NT2/D1 (cell line): Measurements from ENCODE around the gene FRMD5.
A peak's percentile ranks its signal among the peaks of the same experiment; 100 is the strongest.

ENCODE experiments used
- DNase-seq: peaks from one replicate; pipeline ENCODE4 v3.0.0-alpha.2; 2011; ENCODE audit warnings: low read depth, low spot score
- H3K27me3 ChIP-seq: 2 replicates; pipeline ENCODE4 v1.6.0; 2011; ENCODE audit warnings: mild to moderate bottlenecking; ENCODE audit not compliant: insufficient read length, insufficient read depth
- H3K36me3 ChIP-seq: 2 replicates; pipeline ENCODE4 v1.6.1; 2011; ENCODE audit warnings: mild to moderate bottlenecking, low read length, mixed read lengths; ENCODE audit not compliant: insufficient read depth, insufficient read length
- H3K4me1 ChIP-seq: 2 replicates; pipeline ENCODE4 v1.5.1; 2011; ENCODE audit not compliant: insufficient read depth, insufficient read length
- H3K4me3 ChIP-seq: 2 replicates; pipeline ENCODE4 v1.5.1; 2011; ENCODE audit warnings: low read depth; ENCODE audit not compliant: insufficient read length
- H3K9ac ChIP-seq: 2 replicates; pipeline ENCODE4 v1.6.0; 2011; ENCODE audit warnings: low read depth; ENCODE audit not compliant: insufficient read length
- H3K9me3 ChIP-seq: 2 replicates; pipeline ENCODE4 v1.5.1; 2011; ENCODE audit warnings: mild to moderate bottlenecking, low read length; ENCODE audit not compliant: insufficient read depth
- SUZ12 ChIP-seq: IDR thresholded peaks from 2 replicates; pipeline ENCODE4 v1.6.1; 2011; ENCODE audit not compliant: insufficient read length, insufficient read depth; ENCODE audit errors: extremely low read depth
- YY1 ChIP-seq: IDR thresholded peaks from 2 replicates; pipeline ENCODE4 v1.6.1; 2011; ENCODE audit not compliant: insufficient read length, insufficient read depth
- ZNF274 ChIP-seq: IDR thresholded peaks from 2 replicates; pipeline ENCODE4 v1.6.1; 2011; ENCODE audit warnings: mild to moderate bottlenecking, low read depth, low read length

Gene FRMD5

DNA sequence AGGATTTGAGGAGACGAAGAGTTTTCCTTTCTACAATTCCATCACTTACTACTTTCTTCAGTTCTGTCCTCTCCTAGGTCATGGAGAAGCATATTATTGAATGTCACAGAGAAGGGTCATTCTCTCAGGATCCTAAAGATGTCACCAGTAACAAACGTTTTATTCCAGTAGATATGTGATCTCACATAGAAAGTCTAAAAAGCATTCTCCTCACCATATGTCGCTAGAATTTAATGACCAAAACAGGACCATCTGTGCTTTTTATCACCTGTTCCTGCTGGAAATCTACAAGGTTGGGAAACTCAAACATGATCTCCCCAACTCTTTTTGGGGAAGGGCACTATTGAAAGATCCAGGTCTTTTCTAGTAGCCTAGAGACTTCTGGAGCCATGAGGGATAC is 24.0 kb upstream of the FRMD5 start:
- Histone ChIP-seq H3K9me3 (no peaks in the 10 kb centered on the region), H3K9ac (no peak overlapping the region), H3K36me3 (no peaks in the 10 kb centered on the region), H3K4me3 (no peak overlapping the region), H3K27me3 (no peaks in the 10 kb centered on the region), H3K4me1 (peaks cover 3% of the 10 kb centered on the region)
- no peak for TF ChIP-seq ZNF274
- no peak for TF ChIP-seq YY1
- TF ChIP-seq SUZ12, result no peak
- no peak for DNase-seq

DNA sequence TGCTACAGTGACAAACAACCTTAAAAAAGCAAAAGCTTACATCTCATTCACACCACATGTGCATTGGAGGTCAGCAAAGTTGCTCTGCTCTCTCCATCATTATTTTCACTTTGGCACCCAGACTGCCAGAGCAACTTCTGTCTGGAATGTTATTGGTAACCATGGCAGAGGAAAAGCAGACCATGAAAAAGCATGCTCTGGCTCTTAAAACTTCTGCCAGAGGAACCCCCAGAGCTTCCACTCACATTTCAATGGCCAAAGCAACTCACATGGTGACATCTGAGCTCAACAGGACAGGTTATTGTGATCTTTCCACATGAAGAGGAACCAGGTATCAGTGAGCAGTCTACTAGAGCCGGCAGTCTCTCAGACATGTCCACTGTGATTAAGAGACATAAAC is 21.9 kb upstream of the FRMD5 start:
- H3K27me3 ChIP-seq, result no peaks in the 10 kb centered on the region
- H3K36me3 ChIP-seq, result no peaks in the 10 kb centered on the region
- peaks cover 3% of the 10 kb centered on the region for H3K4me1 ChIP-seq
- no peak overlapping the region for H3K4me3 ChIP-seq
- H3K9ac ChIP-seq, result no peak overlapping the region
- TF ChIP-seq SUZ12, result no peak
- no peak for TF ChIP-seq ZNF274
- TF ChIP-seq YY1, result no peak
- DNase-seq, result no peak
- H3K9me3 ChIP-seq, result no peaks in the 10 kb centered on the region

DNA sequence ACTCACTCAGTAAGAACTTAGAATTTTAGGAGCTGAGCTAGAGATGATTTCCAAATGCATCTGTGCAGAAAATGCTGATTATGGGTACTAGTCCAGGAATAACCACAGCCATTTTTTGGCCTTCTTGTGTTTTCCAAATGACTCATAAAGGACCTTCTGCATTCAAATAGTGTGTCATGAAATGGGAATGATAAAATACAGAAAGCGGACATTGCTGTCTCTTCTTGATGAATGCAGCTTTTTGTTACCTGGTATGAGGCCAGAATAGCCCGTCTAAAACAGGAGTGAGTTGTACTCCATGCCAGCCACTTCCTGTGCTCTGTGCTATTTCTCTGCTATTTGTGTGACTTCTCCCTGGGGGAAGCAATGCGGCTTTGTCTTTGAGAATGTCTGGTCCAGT is 20.5 kb upstream of the FRMD5 start:
- Histone ChIP-seq H3K4me3 (no peak overlapping the region), H3K27me3 (no peaks in the 10 kb centered on the region), H3K4me1 (peaks cover 3% of the 10 kb centered on the region), H3K36me3 (no peaks in the 10 kb centered on the region), H3K9ac (no peak overlapping the region), H3K9me3 (no peaks in the 10 kb centered on the region)
- TF ChIP-seq SUZ12, result no peak
- TF ChIP-seq YY1, result no peak
- TF ChIP-seq ZNF274, result no peak
- no peak for DNase-seq

DNA sequence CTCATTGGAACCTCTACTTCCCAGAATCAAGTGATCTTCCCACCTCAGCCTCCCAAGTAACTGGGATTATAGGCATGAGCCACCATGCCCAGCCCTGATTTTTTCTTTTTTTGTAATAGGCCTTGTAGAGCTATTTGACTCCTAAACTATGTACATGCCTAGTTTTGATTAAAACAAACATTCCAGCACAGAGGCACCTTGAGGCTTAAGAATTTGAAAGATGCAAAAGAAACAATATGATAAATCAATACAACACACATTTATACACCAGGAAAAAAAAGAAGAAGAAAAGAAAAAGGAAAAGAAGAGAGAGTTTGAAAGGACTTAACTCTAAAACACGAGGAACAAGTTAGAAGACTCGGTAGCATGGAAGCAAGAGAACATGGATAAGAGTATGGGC is 13.9 kb upstream of the FRMD5 start:
- TF ChIP-seq YY1, result no peak
- TF ChIP-seq ZNF274, result no peak
- TF ChIP-seq SUZ12, result no peak
- Histone ChIP-seq H3K27me3 (no peaks in the 10 kb centered on the region), H3K4me3 (no peak overlapping the region), H3K9ac (no peak overlapping the region), H3K4me1 (no peaks in the 10 kb centered on the region), H3K36me3 (no peaks in the 10 kb centered on the region), H3K9me3 (no peaks in the 10 kb centered on the region)
- no peak for DNase-seq

DNA sequence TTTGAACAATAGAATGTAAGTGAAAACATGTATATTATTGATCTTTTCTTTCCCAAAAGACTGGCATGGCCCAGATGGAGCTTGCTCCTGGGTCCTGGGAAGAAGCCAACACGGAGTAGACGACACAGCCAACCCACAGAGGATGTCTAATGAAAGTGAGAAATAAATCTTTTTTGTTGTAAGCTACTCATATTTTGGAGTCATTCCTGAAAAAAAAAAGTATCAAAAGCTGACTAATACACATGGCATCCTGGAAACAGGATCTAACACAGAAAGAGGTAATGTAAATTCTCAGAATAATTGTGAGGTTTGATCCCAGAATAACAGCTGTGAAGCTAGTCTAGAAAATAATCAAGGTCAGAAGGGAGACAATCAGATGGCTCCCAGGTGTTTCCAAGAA is 12.6 kb upstream of the FRMD5 start:
- TF ChIP-seq ZNF274 (no peak), YY1 (no peak), SUZ12 (no peak)
- no peak for DNase-seq
- Histone ChIP-seq H3K9ac (no peak overlapping the region), H3K4me1 (no peaks in the 10 kb centered on the region), H3K27me3 (no peaks in the 10 kb centered on the region), H3K9me3 (no peaks in the 10 kb centered on the region), H3K36me3 (no peaks in the 10 kb centered on the region), H3K4me3 (no peak overlapping the region)

DNA sequence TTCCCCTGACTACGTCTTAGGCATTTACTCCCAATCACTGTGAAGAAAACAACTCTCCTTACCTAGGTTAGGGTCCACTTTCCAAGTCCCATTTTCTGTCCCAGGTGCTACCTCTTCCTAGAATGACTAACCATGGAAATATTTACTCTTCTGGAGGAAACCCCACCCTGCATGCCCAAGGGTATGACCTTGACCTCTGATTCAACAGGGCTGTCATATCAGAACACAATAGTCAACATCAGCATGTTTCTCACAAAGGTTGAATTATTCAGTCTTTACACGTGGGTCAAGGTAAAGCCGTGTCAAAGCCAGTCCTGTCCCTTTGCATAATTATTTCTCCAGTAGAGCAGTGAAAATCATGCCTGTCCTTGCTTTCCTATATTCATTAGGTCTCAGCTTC is 4.3 kb upstream of the FRMD5 start:
- no peak for DNase-seq
- Histone ChIP-seq H3K9me3 (no peaks in the 10 kb centered on the region), H3K9ac (no peak overlapping the region), H3K4me3 (no peak overlapping the region), H3K27me3 (peaks cover 15% of the 10 kb centered on the region), H3K36me3 (no peaks in the 10 kb centered on the region), H3K4me1 (no peaks in the 10 kb centered on the region)
- TF ChIP-seq ZNF274 (no peak), YY1 (no peak), SUZ12 (no peak)

DNA sequence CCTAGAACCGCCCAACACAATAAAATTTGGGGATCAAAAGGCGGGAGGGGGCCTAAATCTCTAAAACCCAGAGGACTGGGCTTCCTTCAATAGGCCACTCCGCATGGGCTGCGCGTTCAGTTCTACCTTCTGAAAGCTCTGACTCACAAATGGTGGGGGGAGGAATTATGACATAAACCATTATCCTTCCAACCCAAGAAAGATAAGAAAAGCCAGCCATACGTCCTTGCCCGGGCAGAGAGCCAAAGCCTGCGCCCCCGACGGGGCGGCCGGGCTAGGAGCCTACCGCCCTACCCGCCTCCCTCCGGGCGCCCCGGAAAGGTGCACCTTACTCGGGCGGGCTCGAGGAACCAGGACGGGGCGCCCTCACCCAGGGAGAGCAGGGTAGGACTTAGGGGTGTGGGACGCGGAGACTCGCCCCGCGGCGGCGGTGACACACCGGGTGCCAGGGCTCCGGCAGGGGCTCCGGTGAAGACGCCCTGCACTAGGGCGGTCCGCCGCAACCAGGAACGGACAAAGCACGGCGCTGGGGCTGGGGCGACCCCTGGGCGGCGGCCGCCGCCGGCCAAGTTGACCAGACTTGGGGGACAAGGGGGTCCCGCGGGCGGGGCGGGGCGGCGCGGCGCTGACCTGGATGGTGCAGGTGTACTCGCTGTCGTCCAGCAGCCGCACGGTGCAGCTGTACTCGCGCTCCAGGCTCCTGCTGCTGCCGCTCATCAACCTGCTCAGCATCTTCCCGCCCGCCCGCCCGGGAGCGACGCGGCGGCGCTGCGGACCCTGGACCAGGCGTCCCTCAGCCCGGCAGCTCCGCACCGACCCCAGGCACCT is 534 bp downstream of the FRMD5 start:
- DNase-seq, result no peak
- peaks cover 43% of the 10 kb centered on the region for H3K27me3 ChIP-seq
- no peak for TF ChIP-seq ZNF274
- TF ChIP-seq SUZ12, result no peak
- TF ChIP-seq YY1, result no peak

More for the DNA sequence above, 534 bp downstream of the FRMD5 start:
- no peaks in the 10 kb centered on the region for H3K36me3 ChIP-seq
- peak overlapping the region; percentile 42 for H3K9ac ChIP-seq
- H3K9me3 ChIP-seq, result no peaks in the 10 kb centered on the region
- no peaks in the 10 kb centered on the region for H3K4me1 ChIP-seq
- H3K4me3 ChIP-seq, result peak overlapping the region; percentile 54
